SK-N-SH (cell line): ENCODE results near the gene GGA3. TPM values are rescaled to one million over a fixed set of nuclear protein-coding genes. Genes with fewer than 3 reads are reported as not detected.
A peak's percentile ranks its signal among the peaks of the same experiment; 100 is the strongest.

ENCODE experiments used
- CTCF ChIA-PET: fragments of 300-600, 350-600 bp; formaldehyde crosslinking; extraction: SDS; loops from one replicate; lab custom pipeline; 2021; lab: Yijun Ruan, JAX
- POLR2A ChIA-PET: fragments of 350-600 bp; sonication (Branson Sonifier 250); formaldehyde crosslinking; extraction: SDS; loops from one replicate; lab custom pipeline; 2020; ENCODE audit warnings: antibody characterized with exemption, inconsistent platforms; lab: Yijun Ruan, JAX
- DNase-seq: peaks from one replicate; pipeline ENCODE4 v3.0.0; 2012
- H2AFZ ChIP-seq: fragments of 200-600 bp; sonication (generic); 2 replicates; pipeline ENCODE4 v1.8.1; 2016; ENCODE audit warnings: antibody characterized with exemption, mild to moderate bottlenecking, low read depth
- H3F3A ChIP-seq: fragments of 200-600 bp; sonication (generic); replicated peaks from 2 replicates; pipeline ENCODE3; 2016; ENCODE audit warnings: antibody characterized with exemption, mild to moderate bottlenecking; ENCODE audit not compliant: insufficient read depth
- H3K27ac ChIP-seq, 2 experiments: fragments of 200-500 bp in 1 of 2; fragments of 200-600 bp in 1 of 2; sonication (Bioruptor generic) in 1 of 2; sonication (generic), shearing (Covaris generic) in 1 of 2; 2 replicates each; pipeline versions ENCODE4 v1.5.1 to v1.6.1; 2014 to 2016; ENCODE audit warnings: low read depth in 2 of 2, inconsistent platforms in 1 of 2, low read length in 1 of 2, mild to moderate bottlenecking in 1 of 2, mixed read lengths in 1 of 2
- H3K27me3 ChIP-seq: fragments of 200-600 bp; sonication (generic), shearing (Covaris generic); 2 replicates; pipeline ENCODE4 v1.6.1; 2016; ENCODE audit warnings: mixed run types; ENCODE audit not compliant: insufficient read depth
- H3K36me3 ChIP-seq, 2 experiments: fragments of 200-500 bp in 1 of 2; fragments of 200-600 bp in 1 of 2; sonication (Bioruptor generic) in 1 of 2; sonication (generic) in 1 of 2; replicated peaks in 1 of 2; 2 replicates each; pipeline versions ENCODE3 to v1.5.1; 2014 to 2016; ENCODE audit warnings: low read length in 1 of 2, mild to moderate bottlenecking in 1 of 2; ENCODE audit not compliant: insufficient read depth in 2 of 2, control insufficient read depth in 1 of 2
- H3K4me1 ChIP-seq, 2 experiments: fragments of 200-500 bp in 1 of 2; fragments of 200-600 bp in 1 of 2; sonication (Bioruptor generic) in 1 of 2; sonication (generic), shearing (Covaris generic) in 1 of 2; 2 replicates each; pipeline versions ENCODE4 v1.5.1 to v1.6.1; 2014 to 2016; ENCODE audit warnings: low read depth in 1 of 2, low read length in 1 of 2, mixed run types in 1 of 2; ENCODE audit not compliant: insufficient read depth in 2 of 2, control insufficient read depth in 1 of 2
- H3K4me2 ChIP-seq: fragments of 200-600 bp; sonication (generic), shearing (Covaris generic); 2 replicates; pipeline ENCODE4 v1.6.1; 2017; ENCODE audit warnings: mixed run types
- H3K4me3 ChIP-seq, 2 experiments: fragments of 200-500 bp in 1 of 2; fragments of 200-600 bp in 1 of 2; sonication (Bioruptor generic) in 1 of 2; sonication (generic), shearing (Covaris generic) in 1 of 2; 2 replicates each; pipeline versions ENCODE4 v1.5.1 to v1.8.1; 2014 to 2016; ENCODE audit warnings: low read depth in 2 of 2, inconsistent platforms in 1 of 2, low read length in 1 of 2, mild to moderate bottlenecking in 1 of 2, mixed read lengths in 1 of 2, moderate library complexity in 1 of 2
- H3K79me2 ChIP-seq: fragments of 200-600 bp; sonication (generic); 2 replicates; pipeline ENCODE4 v1.8.1; 2017; ENCODE audit warnings: mild to moderate bottlenecking; ENCODE audit not compliant: insufficient read depth
- H3K9ac ChIP-seq: fragments of 200-600 bp; sonication (generic); 2 replicates; pipeline ENCODE4 v1.6.1; 2017; ENCODE audit warnings: mixed run types
- H3K9me2 ChIP-seq: fragments of 200-600 bp; sonication (generic); 2 replicates; pipeline ENCODE4 v1.6.1; 2017; ENCODE audit warnings: mixed run types
- H3K9me3 ChIP-seq: fragments of 200-600 bp; sonication (generic); 2 replicates; pipeline ENCODE4 v1.6.1; 2017; ENCODE audit warnings: mixed run types, mild to moderate bottlenecking, moderate library complexity
- H4K20me1 ChIP-seq: fragments of 200-600 bp; sonication (generic); 2 replicates; pipeline ENCODE4 v1.6.1; 2017; ENCODE audit warnings: mild to moderate bottlenecking, mixed run types; ENCODE audit not compliant: insufficient read depth
- CHD2 ChIP-seq: fragments of 150-350 bp; IDR thresholded peaks from 2 replicates; pipeline ENCODE4 v1.6.1; 2018; ENCODE audit warnings: low read length; ENCODE audit not compliant: partially characterized antibody
- EP300 ChIP-seq, 2 experiments: IDR thresholded peaks; 2 replicates each; pipeline versions ENCODE4 v1.4.0 to v1.6.1; 2012; ENCODE audit warnings: borderline replicate concordance in 1 of 2, low read depth in 1 of 2, low read length in 1 of 2
- FOXJ3 ChIP-seq: sonication (generic); formaldehyde crosslinking; IDR thresholded peaks from 2 replicates; pipeline ENCODE4 v1.5.1; 2020; ENCODE audit warnings: mild to moderate bottlenecking, missing genetic modification reagents
- FOXM1 ChIP-seq: IDR thresholded peaks from 2 replicates; pipeline ENCODE4 v1.4.0; 2012; ENCODE audit warnings: low read depth, mild to moderate bottlenecking
- GABPA ChIP-seq: IDR thresholded peaks from 2 replicates; pipeline ENCODE4 v1.4.0; 2012; ENCODE audit warnings: low read depth, mild to moderate bottlenecking
- GATA2 ChIP-seq: sonication (generic); formaldehyde crosslinking; IDR thresholded peaks from 2 replicates; pipeline ENCODE4 v1.5.0; 2020; ENCODE audit warnings: mild to moderate bottlenecking, missing genetic modification reagents
- JUND ChIP-seq: IDR thresholded peaks from 2 replicates; pipeline ENCODE4 v1.4.0; 2012
- MEF2A ChIP-seq: IDR thresholded peaks from 2 replicates; pipeline ENCODE4 v1.4.0; 2012; ENCODE audit warnings: low read depth, borderline replicate concordance
- MXI1 ChIP-seq: IDR thresholded peaks from 2 replicates; pipeline ENCODE4 v1.6.1; 2012; ENCODE audit warnings: mild to moderate bottlenecking, low read depth, low read length, improper control_type of control experiment
- NFIC ChIP-seq: IDR thresholded peaks from 2 replicates; pipeline ENCODE4 v1.4.0; 2012; ENCODE audit warnings: borderline replicate concordance
- POLR2AphosphoS5 ChIP-seq: IDR thresholded peaks from 2 replicates; pipeline ENCODE4 v1.6.1; 2012; ENCODE audit warnings: low read depth, low read length
- RAD21 ChIP-seq: IDR thresholded peaks from 2 replicates; pipeline ENCODE4 v1.6.1; 2012; ENCODE audit warnings: mild to moderate bottlenecking, low read length
- RCOR1 ChIP-seq: fragments of 150-350 bp; IDR thresholded peaks from 2 replicates; pipeline ENCODE4 v1.6.1; 2017; ENCODE audit warnings: antibody characterized with exemption, low read length
- RXRA ChIP-seq: IDR thresholded peaks from 2 replicates; pipeline ENCODE4 v1.4.0; 2012; ENCODE audit warnings: low read depth, mild to moderate bottlenecking, borderline replicate concordance
- SIN3A ChIP-seq: IDR thresholded peaks from 2 replicates; pipeline ENCODE4 v1.6.1; 2012; ENCODE audit warnings: low read depth, mild to moderate bottlenecking, low read length, moderate library complexity, borderline replicate concordance
- SMC3 ChIP-seq: IDR thresholded peaks from 2 replicates; pipeline ENCODE4 v1.6.1; 2012; ENCODE audit warnings: low read depth, low read length, improper control_type of control experiment
- TCF12 ChIP-seq: IDR thresholded peaks from 2 replicates; pipeline ENCODE4 v1.4.0; 2012
- TEAD4 ChIP-seq: IDR thresholded peaks from 2 replicates; pipeline ENCODE4 v1.4.0; 2012; ENCODE audit warnings: mild to moderate bottlenecking, borderline replicate concordance; ENCODE audit not compliant: insufficient read depth
- YY1 ChIP-seq: IDR thresholded peaks from 2 replicates; pipeline ENCODE4 v1.4.0; 2012; ENCODE audit warnings: low read depth, mild to moderate bottlenecking
- WGBS: methylation state at CpG from one replicate; pipeline ENCODE4 v1.1.6; 2017; ENCODE audit warnings: low lambda C conversion rate; 5-methylcytosine and 5-hydroxymethylcytosine counted together
- polyA plus RNA-seq, 3 experiments: library from polyadenylated mRNA; depleted of rRNA; stranded (reverse); fragments of >200 nt; gene quantifications; 2 replicates each; pipeline ENCODE4 v1.2.3, GENCODE V29; 2012
- TF ChIP-seq, protein P1 (sequence below): IDR thresholded peaks from 2 replicates; pipeline ENCODE4; 2012
- TF ChIP-seq, protein P2 (sequence below): IDR thresholded peaks from 2 replicates; pipeline ENCODE4 v1.4.0; 2012; ENCODE audit warnings: low read depth
- TF ChIP-seq, protein P3 (sequence below): IDR thresholded peaks from 2 replicates; pipeline ENCODE4 v1.4.0; 2012; ENCODE audit warnings: low read depth, borderline replicate concordance
- TF ChIP-seq, protein P4 (sequence below): IDR thresholded peaks from 2 replicates; pipeline ENCODE4 v1.6.1; 2012; ENCODE audit warnings: mild to moderate bottlenecking, low read depth, low read length, moderate library complexity
- TF ChIP-seq, protein P5 (sequence below): IDR thresholded peaks from 2 replicates; pipeline ENCODE4 v1.4.0; 2012; ENCODE audit warnings: low read depth, borderline replicate concordance

The GGA3 gene
- polyA plus RNA-seq, 1 of the 3 experiments (the other 2 are of a cell fraction) = 42.5 TPM

DNA sequence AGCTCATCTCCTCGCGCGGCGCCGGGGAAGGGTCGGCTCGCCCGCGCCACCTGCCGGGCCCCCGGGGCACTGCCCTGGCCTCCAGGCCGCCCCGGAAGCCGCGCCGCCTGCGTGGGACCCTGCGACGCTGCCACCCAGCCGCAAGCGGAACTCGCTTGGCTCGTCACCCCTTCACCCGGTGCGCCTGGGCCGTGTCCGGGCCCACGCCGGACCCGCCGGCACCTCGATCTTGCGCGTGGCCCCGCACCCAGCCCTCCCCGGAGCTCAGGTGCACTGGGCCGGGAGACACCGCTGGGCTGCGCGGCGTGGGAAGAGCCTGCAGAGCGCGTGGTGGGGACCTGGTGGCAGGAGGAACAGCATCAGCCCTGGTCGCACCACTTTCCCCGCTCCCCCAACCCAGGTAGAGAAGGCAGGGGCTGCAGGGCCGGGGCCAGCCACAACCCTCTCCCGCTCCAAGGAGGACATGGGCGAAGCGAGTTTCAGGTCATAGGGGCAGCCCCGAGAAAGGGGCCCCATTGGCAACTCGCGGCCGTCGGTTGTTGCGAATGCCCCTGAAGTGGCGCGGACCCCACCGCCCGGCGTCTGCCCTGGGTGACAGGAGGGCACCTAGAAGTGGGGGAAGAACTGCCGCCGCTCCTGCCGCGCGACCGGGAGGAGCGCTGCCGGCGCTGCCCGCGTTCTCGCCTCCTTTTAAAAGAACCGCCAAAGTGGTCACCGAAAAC lies 10.0 kb upstream of the GGA3 start:
- WGBS = 2% methylated on average over 52 of the region's 74 CpGs
- H3F3A ChIP-seq = peaks cover 6% of the 10 kb centered on the region
- H2AFZ ChIP-seq = peak overlapping the region; percentile 93
- ChIA-PET POLR2A (interaction anchor here (0.9 to 5.3 kb wide), 11 partner anchors 10 to 398 kb away, joined by 3 to 67 read pairs (median 6); partner anchors contain the start of genes GGA3, GRB2, MRPL58 and MRPS7), CTCF (interaction anchor here (0.5 to 6.8 kb wide), 75 partner anchors 11 to 557 kb away, joined by 3 to 102 read pairs (median 4); partner anchors contain the start of genes ATP5PD, GGA3, GRB2 and KCTD2)
- H3K27ac ChIP-seq = peak overlapping the region; percentile 51 to 97; a peak in 3 of 4 replicates
- H3K9ac ChIP-seq = peak overlapping the region; percentile 83
- no peaks in the 10 kb centered on the region for H4K20me1 ChIP-seq
- no peaks in the 10 kb centered on the region for H3K9me3 ChIP-seq
- peaks cover 24 to 44% of the 10 kb centered on the region in 2 experiments; a peak in 3 of 4 replicates for H3K4me1 ChIP-seq
- H3K27me3 ChIP-seq = no peaks in the 10 kb centered on the region
- no peaks in the 10 kb centered on the region for H3K9me2 ChIP-seq
- peaks cover 2 to 8% of the 10 kb centered on the region in 2 experiments for H3K36me3 ChIP-seq
- H3K79me2 ChIP-seq = peaks cover 9% of the 10 kb centered on the region
- peak; percentile 100 for DNase-seq
- peak overlapping the region; percentile 100 for H3K4me2 ChIP-seq
- peak overlapping the region; percentile 74 to 79 for H3K4me3 ChIP-seq
- TF ChIP-seq, protein P1, sequence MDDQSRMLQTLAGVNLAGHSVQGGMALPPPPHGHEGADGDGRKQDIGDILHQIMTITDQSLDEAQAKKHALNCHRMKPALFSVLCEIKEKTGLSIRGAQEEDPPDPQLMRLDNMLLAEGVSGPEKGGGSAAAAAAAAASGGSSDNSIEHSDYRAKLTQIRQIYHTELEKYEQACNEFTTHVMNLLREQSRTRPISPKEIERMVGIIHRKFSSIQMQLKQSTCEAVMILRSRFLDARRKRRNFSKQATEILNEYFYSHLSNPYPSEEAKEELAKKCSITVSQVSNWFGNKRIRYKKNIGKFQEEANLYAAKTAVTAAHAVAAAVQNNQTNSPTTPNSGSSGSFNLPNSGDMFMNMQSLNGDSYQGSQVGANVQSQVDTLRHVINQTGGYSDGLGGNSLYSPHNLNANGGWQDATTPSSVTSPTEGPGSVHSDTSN = peak; percentile 32; the same call in 1 of the 2 replicates
- TF ChIP-seq MEF2A = no peak
- TF ChIP-seq, protein P2, sequence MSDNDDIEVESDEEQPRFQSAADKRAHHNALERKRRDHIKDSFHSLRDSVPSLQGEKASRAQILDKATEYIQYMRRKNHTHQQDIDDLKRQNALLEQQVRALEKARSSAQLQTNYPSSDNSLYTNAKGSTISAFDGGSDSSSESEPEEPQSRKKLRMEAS = peak; percentile 51; the same call in 1 of the 2 replicates
- TF ChIP-seq, protein P3, sequence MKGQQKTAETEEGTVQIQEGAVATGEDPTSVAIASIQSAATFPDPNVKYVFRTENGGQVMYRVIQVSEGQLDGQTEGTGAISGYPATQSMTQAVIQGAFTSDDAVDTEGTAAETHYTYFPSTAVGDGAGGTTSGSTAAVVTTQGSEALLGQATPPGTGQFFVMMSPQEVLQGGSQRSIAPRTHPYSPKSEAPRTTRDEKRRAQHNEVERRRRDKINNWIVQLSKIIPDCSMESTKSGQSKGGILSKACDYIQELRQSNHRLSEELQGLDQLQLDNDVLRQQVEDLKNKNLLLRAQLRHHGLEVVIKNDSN = no peak
- TF ChIP-seq MXI1 = peak; percentile 24
- no peak for TF ChIP-seq FOXM1
- TF ChIP-seq SIN3A = peak; percentile 83; the same call in 1 of the 2 replicates
- TF ChIP-seq RCOR1 = no peak
- no peak for TF ChIP-seq TEAD4
- no peak; the same call in 1 of the 2 replicates for TF ChIP-seq POLR2AphosphoS5
- TF ChIP-seq CHD2 = peak; percentile 76
- TF ChIP-seq RXRA = no peak
- no peak for TF ChIP-seq NFIC
- TF ChIP-seq SMC3 = peak; percentile 43; the same call in 1 of the 2 replicates
- TF ChIP-seq, protein P4, sequence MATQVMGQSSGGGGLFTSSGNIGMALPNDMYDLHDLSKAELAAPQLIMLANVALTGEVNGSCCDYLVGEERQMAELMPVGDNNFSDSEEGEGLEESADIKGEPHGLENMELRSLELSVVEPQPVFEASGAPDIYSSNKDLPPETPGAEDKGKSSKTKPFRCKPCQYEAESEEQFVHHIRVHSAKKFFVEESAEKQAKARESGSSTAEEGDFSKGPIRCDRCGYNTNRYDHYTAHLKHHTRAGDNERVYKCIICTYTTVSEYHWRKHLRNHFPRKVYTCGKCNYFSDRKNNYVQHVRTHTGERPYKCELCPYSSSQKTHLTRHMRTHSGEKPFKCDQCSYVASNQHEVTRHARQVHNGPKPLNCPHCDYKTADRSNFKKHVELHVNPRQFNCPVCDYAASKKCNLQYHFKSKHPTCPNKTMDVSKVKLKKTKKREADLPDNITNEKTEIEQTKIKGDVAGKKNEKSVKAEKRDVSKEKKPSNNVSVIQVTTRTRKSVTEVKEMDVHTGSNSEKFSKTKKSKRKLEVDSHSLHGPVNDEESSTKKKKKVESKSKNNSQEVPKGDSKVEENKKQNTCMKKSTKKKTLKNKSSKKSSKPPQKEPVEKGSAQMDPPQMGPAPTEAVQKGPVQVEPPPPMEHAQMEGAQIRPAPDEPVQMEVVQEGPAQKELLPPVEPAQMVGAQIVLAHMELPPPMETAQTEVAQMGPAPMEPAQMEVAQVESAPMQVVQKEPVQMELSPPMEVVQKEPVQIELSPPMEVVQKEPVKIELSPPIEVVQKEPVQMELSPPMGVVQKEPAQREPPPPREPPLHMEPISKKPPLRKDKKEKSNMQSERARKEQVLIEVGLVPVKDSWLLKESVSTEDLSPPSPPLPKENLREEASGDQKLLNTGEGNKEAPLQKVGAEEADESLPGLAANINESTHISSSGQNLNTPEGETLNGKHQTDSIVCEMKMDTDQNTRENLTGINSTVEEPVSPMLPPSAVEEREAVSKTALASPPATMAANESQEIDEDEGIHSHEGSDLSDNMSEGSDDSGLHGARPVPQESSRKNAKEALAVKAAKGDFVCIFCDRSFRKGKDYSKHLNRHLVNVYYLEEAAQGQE = 0 out of 2 replicates have a peak, but pooled peaks have one; percentile 30
- TF ChIP-seq TCF12 = no peak
- TF ChIP-seq RAD21 = peak; percentile 17; the same call in 1 of the 2 replicates
- TF ChIP-seq YY1 = no peak
- no peak for TF ChIP-seq JUND
- TF ChIP-seq, protein P5, sequence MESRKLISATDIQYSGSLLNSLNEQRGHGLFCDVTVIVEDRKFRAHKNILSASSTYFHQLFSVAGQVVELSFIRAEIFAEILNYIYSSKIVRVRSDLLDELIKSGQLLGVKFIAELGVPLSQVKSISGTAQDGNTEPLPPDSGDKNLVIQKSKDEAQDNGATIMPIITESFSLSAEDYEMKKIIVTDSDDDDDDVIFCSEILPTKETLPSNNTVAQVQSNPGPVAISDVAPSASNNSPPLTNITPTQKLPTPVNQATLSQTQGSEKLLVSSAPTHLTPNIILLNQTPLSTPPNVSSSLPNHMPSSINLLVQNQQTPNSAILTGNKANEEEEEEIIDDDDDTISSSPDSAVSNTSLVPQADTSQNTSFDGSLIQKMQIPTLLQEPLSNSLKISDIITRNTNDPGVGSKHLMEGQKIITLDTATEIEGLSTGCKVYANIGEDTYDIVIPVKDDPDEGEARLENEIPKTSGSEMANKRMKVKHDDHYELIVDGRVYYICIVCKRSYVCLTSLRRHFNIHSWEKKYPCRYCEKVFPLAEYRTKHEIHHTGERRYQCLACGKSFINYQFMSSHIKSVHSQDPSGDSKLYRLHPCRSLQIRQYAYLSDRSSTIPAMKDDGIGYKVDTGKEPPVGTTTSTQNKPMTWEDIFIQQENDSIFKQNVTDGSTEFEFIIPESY = no peak
- TF ChIP-seq GABPA = peak; percentile 59
- TF ChIP-seq EP300 (IDR thresholded peaks at IDR 0.05; ENCODE audit: borderline replicate concordance in 1 of 2, low read depth in 1 of 2, low read length in 1 of 2) = no peak
- no peak for TF ChIP-seq GATA2 (CRISPR knock-in tag)
- TF ChIP-seq FOXJ3 (CRISPR knock-in tag) = no peak
